Duodenal mucosa (tissue), 2 donors: ENCODE data around the gene PLPP4.

Experiments used
- H3K27ac ChIP-seq: one replicate; pipeline ENCODE4 v1.7.0; 2013; ENCODE audit warnings: low read depth, low read length
- H3K27me3 ChIP-seq, 2 donors: one replicate each; pipeline ENCODE4 v1.7.0; 2013; ENCODE audit warnings: low read length in 2 of 2, control low read depth in 1 of 2; ENCODE audit not compliant: insufficient read depth in 2 of 2, control insufficient read depth in 1 of 2
- H3K36me3 ChIP-seq, 2 donors: one replicate each; pipeline ENCODE4 v1.7.0; 2013; ENCODE audit warnings: low read length in 2 of 2, control low read depth in 1 of 2; ENCODE audit not compliant: insufficient read depth in 2 of 2, control insufficient read depth in 1 of 2
- H3K4me1 ChIP-seq, 2 donors: one replicate each; pipeline ENCODE4 v1.7.0; 2013; ENCODE audit warnings: low read length in 2 of 2, control low read depth in 1 of 2; ENCODE audit not compliant: insufficient read depth in 2 of 2, control insufficient read depth in 1 of 2
- H3K4me3 ChIP-seq, 2 donors: one replicate each; pipeline ENCODE4 v1.7.0; 2013; ENCODE audit warnings: low read length in 2 of 2, low read depth in 1 of 2
- H3K9ac ChIP-seq, 2 donors: one replicate each; pipeline ENCODE4 v1.7.0; 2013; ENCODE audit warnings: low read length in 2 of 2, low read depth in 1 of 2
- H3K9me3 ChIP-seq, 2 donors: one replicate each; pipeline ENCODE4 v1.7.0; 2013; ENCODE audit warnings: low read length in 2 of 2, control low read depth in 1 of 2; ENCODE audit not compliant: control insufficient read depth in 1 of 2

Gene PLPP4

DNA sequence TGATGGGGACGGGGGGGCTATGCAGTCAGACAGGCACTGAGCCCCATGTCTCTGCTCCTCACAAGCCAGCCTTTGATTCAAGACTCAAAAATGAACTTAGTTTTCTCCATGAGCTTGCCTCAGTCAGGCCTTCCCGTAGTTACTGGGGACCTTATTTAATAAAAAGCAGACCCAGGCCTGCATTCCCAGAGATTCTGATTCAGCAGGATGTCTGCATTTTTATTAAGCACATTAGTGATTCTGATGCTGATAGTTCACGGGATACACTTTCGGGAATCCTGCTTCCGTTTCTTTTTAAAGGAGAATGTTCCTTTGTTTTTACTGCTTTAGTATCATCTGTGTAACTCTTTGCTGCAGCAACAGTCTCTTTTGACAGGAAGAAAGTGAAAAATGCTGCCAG lies 28.3 kb upstream of the PLPP4 start:
- H3K9ac ChIP-seq: no peak overlapping the region
- no peaks in the 10 kb centered on the region for H3K27me3 ChIP-seq
- no peaks in the 10 kb centered on the region for H3K36me3 ChIP-seq
- H3K4me3 ChIP-seq: no peak overlapping the region
- H3K9me3 ChIP-seq: no peaks in the 10 kb centered on the region
- H3K27ac ChIP-seq: no peak overlapping the region
- no peaks in the 10 kb centered on the region for H3K4me1 ChIP-seq

DNA sequence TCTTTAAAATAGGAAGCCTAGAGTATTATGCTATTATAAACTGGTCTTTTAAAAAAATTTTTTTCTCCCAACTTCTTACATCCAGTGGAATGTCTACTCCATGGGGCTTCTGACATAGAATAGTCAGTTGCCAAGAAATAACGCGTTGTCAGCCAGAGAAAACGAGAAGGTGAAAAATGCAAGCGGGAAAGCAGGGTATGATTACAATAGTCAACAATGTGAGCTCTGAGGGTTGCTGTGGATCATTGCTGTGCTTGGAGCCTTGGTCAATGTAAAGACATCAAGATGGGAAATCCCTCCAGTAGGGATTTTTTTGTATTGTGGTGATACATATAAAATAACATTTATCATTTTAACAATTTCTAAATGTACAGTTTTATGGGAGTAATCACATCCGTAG lies 27.6 kb upstream of the PLPP4 start:
- Histone ChIP-seq H3K9ac (no peak overlapping the region), H3K9me3 (no peaks in the 10 kb centered on the region), H3K4me3 (no peak overlapping the region), H3K27ac (no peak overlapping the region), H3K4me1 (no peaks in the 10 kb centered on the region), H3K36me3 (no peaks in the 10 kb centered on the region), H3K27me3 (no peaks in the 10 kb centered on the region)

DNA sequence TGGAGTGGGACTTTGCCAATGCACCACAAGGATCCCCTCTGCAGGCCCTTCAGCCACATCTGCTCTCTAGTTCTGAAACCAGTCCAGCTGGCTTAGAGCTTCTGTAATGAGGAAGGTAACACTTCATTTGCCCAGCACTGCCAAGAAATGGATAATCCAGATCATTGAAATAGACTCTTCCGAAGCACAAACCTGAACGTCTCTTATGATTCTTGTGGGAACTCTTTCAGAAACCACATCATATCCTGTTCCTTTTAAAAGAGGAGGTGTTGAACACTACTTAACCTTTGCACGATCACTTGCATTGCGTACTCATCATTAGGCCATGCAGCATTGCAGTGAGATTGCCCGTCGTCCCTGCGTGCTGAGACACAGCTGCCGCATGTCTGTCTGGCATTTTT lies 25.8 kb upstream of the PLPP4 start:
- Histone ChIP-seq H3K27ac (no peak overlapping the region), H3K9me3 (no peaks in the 10 kb centered on the region), H3K27me3 (no peaks in the 10 kb centered on the region), H3K9ac (no peak overlapping the region), H3K4me3 (no peak overlapping the region), H3K36me3 (no peaks in the 10 kb centered on the region), H3K4me1 (no peaks in the 10 kb centered on the region)

DNA sequence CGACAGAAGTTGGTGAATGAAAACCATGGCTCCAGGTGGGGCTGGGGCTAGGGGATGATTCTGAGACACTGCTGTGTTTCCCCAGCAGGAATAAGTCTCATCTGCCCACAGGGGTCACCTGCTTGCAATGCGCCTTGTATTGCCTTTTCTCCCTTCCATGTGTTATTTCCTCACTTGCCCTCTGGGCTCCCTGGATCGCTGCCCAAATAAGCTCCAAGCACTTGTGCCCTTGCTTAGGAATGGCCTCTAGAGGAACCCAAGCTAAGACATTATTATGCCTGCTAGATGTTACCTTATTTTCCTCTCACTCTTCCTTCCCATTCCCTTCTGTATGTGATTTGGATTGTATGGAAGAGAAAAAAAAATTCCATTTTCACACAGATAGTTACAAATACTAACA lies 24.8 kb upstream of the PLPP4 start:
- Histone ChIP-seq H3K36me3 (no peaks in the 10 kb centered on the region), H3K4me3 (no peak overlapping the region), H3K27ac (no peak overlapping the region), H3K27me3 (no peaks in the 10 kb centered on the region), H3K9ac (no peak overlapping the region), H3K4me1 (no peaks in the 10 kb centered on the region), H3K9me3 (no peaks in the 10 kb centered on the region)

DNA sequence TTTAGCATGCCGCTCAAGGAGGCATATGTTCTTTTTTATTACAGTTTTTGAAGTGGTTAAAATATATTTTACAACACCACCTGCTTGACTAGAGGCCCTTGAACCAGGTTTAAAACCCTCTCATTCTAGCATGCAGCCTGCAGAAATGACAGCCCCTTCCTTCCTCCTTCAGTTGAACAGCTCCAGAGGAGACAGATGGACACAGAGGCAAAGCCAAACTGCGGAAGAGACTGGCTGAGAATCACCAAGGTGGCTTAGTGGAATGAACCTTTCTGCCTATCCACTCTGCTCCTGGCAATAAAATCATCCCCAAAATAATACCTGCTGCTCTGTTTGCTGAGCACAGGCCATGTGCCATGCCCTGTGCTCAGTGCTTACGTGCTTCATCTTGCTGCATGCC lies 23.9 kb upstream of the PLPP4 start:
- Histone ChIP-seq H3K4me3 (no peak overlapping the region), H3K4me1 (no peaks in the 10 kb centered on the region), H3K9me3 (no peaks in the 10 kb centered on the region), H3K36me3 (no peaks in the 10 kb centered on the region), H3K9ac (no peak overlapping the region), H3K27ac (no peak overlapping the region), H3K27me3 (no peaks in the 10 kb centered on the region)

DNA sequence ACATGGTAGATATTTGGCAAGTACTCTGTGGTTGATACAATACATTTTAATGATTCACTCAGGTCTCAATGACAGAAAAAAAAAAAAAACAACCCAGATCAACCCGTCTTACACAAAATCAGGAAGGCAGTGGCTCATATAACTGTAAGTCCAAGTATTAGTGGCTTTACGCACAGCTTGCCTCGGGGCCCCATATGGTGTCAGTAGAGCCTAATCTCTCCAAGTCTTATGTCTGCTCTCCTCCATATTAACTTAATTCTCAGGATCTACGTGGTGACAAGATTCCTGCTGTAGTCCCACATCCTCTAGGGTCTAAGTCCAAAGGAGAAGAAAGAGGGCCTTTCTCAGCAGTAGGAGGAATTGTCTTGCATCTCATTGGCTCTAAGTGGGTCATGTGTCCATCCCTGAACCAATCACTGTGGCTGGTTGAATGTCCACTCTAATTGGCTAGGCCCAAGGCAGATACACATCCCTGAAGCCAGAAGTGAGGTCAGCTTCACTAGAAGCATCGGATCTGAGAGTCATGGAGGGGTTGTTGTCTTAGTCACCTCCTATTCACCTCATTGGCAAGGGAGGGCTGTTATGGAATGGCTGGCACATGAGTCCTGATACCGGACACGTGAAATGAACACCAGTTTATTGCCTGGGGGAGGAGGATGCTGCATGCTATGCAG lies 20.5 kb upstream of the PLPP4 start:
- Histone ChIP-seq H3K4me1 (no peaks in the 10 kb centered on the region), H3K9ac (no peak overlapping the region)

DNA sequence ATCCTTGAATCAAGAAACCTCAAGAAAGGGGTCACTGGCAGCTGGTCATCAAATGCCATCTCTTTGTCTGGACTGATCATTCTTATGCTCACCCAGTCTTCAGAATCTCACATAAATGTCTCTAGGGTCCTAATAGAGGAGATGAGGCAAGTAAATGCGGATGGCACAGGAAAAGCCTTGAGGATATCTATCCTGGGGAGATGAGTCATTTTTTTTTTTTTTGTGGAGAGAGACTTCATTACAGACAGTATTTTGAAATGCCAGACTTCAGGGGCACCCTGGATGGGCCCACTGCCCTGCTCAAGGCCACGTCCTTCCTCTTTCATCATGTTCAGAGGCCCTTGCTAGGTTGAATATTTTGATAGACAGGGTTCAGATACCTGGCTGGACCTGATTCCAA lies 19.5 kb upstream of the PLPP4 start:
- no peak overlapping the region for H3K4me3 ChIP-seq
- no peak overlapping the region for H3K9ac ChIP-seq
- H3K9me3 ChIP-seq: no peaks in the 10 kb centered on the region
- no peak overlapping the region for H3K27ac ChIP-seq
- no peaks in the 10 kb centered on the region for H3K36me3 ChIP-seq
- no peaks in the 10 kb centered on the region for H3K4me1 ChIP-seq
- H3K27me3 ChIP-seq: no peaks in the 10 kb centered on the region

More for the DNA sequence above, 20.5 kb upstream of the PLPP4 start:
- Histone ChIP-seq H3K4me3 (no peak overlapping the region), H3K27ac (no peak overlapping the region), H3K36me3 (no peaks in the 10 kb centered on the region), H3K27me3 (no peaks in the 10 kb centered on the region), H3K9me3 (no peaks in the 10 kb centered on the region)

DNA sequence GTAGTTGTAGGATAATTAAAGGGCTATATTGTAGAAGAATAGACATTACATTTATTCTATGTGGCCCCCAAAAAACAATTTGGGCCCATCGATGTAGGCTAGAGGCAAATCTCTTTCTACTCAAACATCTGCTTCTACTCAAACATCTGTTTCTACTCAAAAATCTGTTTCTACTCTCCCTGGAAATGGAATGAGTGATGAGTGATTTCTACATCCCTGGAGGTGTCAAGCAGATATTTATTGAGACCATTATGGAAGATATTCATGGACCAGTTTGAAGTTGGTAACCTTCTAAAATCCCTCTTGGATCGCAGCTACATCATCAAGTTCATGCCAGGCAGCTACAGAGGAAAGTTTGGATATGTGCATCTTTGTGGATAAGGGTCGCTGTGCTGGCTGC lies 5.1 kb upstream of the PLPP4 start:
- Histone ChIP-seq H3K4me3 (no peak overlapping the region), H3K27ac (no peak overlapping the region), H3K4me1 (peaks cover 0 to 3% of the 10 kb centered on the region in 2 donors), H3K27me3 (peaks cover 10 to 19% of the 10 kb centered on the region in 2 donors), H3K9me3 (no peaks in the 10 kb centered on the region), H3K9ac (no peak overlapping the region), H3K36me3 (no peaks in the 10 kb centered on the region)

DNA sequence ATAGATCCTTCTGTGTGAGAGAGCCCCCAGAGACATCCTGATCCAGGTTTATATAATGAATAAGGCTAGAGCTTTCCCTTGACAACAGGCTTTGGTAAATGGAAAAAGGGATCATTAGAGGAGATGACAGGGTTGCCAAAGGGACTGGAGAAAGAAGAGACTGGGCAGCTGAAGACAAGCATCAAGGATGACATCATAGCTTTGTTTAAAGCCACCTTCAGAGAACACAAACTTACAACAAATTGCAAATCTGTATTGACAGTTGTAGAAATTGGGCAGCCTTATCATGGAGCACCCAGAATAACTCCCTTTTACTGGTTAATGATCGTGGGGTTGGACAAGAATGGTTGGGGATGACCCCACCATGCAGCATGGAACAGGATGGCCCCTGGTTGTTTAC lies 3.7 kb upstream of the PLPP4 start:
- H3K36me3 ChIP-seq: no peaks in the 10 kb centered on the region
- H3K4me1 ChIP-seq: peaks cover 0 to 8% of the 10 kb centered on the region in 2 donors
- H3K9me3 ChIP-seq: no peaks in the 10 kb centered on the region
- no peak overlapping the region for H3K9ac ChIP-seq
- H3K27me3 ChIP-seq: peaks cover 22 to 30% of the 10 kb centered on the region in 2 donors
- H3K4me3 ChIP-seq: no peak overlapping the region
- H3K27ac ChIP-seq: no peak overlapping the region

DNA sequence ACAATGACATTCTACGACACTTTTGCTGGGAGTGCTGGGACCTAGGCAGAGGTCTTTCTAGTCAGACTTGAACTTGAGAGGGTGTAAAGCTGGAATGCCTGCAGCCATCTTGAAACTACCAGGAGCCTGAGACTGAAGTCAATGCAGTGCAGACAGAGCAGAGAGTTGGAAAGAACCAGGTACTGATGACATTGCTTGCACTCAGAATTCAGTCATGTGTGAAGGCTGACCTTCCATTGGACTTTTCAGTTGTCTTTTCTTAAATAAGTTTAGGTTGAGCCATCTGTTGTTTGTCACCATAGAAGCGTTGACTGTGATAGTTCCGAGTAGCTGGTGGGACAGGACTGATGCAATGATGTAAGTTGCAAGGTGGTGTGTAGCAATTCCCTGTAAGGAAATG lies 3.1 kb upstream of the PLPP4 start:
- H3K9me3 ChIP-seq: no peaks in the 10 kb centered on the region

DNA sequence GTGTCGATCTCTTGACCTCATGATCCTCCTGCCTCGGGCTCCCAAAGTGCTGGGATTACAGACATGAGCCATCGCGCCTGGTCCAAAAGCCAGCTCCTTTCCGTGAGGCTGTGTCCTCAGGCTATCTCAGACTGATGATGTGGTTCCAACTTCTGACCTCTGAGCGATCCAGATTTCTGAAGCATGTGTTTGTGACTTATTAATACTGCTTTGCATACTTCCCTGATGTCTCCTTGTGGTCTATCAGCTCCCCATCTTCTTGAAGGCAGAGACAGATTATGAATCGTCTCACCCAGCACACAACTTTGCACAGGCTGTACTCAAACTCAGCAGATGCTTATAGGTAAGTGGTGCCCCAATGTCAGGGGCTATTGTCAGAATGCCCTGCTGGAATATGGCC lies 2.0 kb upstream of the PLPP4 start:
- no peak overlapping the region for H3K9ac ChIP-seq
- no peaks in the 10 kb centered on the region for H3K36me3 ChIP-seq
- H3K27me3 ChIP-seq: peaks cover 31 to 47% of the 10 kb centered on the region in 2 donors
- no peaks in the 10 kb centered on the region for H3K9me3 ChIP-seq
- no peak overlapping the region for H3K4me3 ChIP-seq
- peaks cover 0 to 8% of the 10 kb centered on the region in 2 donors for H3K4me1 ChIP-seq
- H3K27ac ChIP-seq: no peak overlapping the region

More for the DNA sequence above, 3.1 kb upstream of the PLPP4 start:
- Histone ChIP-seq H3K4me3 (no peak overlapping the region), H3K36me3 (no peaks in the 10 kb centered on the region), H3K27ac (no peak overlapping the region), H3K9ac (no peak overlapping the region), H3K27me3 (peaks cover 22 to 36% of the 10 kb centered on the region in 2 donors), H3K4me1 (peaks cover 0 to 8% of the 10 kb centered on the region in 2 donors)
